Stomach smooth muscle (tissue), 2 donors: ENCODE data around the gene DACH1.

Experiments
- H3K27ac ChIP-seq: one replicate; pipeline ENCODE4 v1.7.0; 2013; ENCODE audit warnings: mild to moderate bottlenecking, low read length, inconsistent platforms
- H3K27me3 ChIP-seq, 2 donors: one replicate each; pipeline ENCODE4 v1.7.0; 2013; ENCODE audit warnings: low read length in 2 of 2; ENCODE audit not compliant: insufficient read depth in 2 of 2, control insufficient read depth in 1 of 2
- H3K36me3 ChIP-seq, 2 donors: one replicate each; pipeline ENCODE4 v1.7.0; 2013; ENCODE audit warnings: low read length in 2 of 2; ENCODE audit not compliant: control insufficient read depth in 2 of 2, insufficient read depth in 2 of 2
- H3K4me1 ChIP-seq: one replicate; pipeline ENCODE4 v1.7.0; 2013; ENCODE audit warnings: low read length; ENCODE audit not compliant: control insufficient read depth, insufficient read depth
- H3K4me3 ChIP-seq, 2 donors: one replicate each; pipeline ENCODE4 v1.7.0; 2013; ENCODE audit warnings: low read length in 2 of 2
- H3K9ac ChIP-seq, 2 donors: one replicate each; pipeline ENCODE4 v1.7.0; 2013; ENCODE audit warnings: low read length in 2 of 2, mild to moderate bottlenecking in 1 of 2
- H3K9me3 ChIP-seq, 2 donors: one replicate each; pipeline ENCODE4 v1.7.0; 2013; ENCODE audit warnings: low read length in 2 of 2; ENCODE audit not compliant: control insufficient read depth in 2 of 2
- donor health status: healthy.
- donor health status: Pancreatic carcinoma.

Gene DACH1

DNA sequence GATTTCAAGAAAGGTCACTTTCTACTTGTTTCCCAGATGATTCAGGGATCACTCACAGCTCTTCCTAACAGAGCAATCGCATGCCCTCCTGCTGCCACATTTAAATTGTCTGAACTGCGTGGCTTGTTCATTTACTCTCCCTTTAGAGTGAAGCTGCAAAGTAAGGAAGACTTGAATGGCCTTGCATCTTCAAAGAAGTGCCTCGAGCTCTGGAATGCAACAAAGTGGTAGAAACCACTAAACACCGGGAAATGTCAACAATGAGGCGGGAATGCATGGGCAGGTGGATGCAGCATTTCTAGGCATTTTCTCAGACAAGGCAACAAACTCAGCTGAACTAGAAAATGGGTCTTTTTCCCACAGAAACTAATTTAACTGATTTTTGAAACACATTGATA lies 10.3 kb upstream of the DACH1 start:
- Histone ChIP-seq H3K27ac (no peak overlapping the region), H3K36me3 (no peaks in the 10 kb centered on the region), H3K4me3 (no peak overlapping the region), H3K9me3 (no peaks in the 10 kb centered on the region), H3K4me1 (no peaks in the 10 kb centered on the region), H3K27me3 (no peaks in the 10 kb centered on the region), H3K9ac (no peak overlapping the region)

DNA sequence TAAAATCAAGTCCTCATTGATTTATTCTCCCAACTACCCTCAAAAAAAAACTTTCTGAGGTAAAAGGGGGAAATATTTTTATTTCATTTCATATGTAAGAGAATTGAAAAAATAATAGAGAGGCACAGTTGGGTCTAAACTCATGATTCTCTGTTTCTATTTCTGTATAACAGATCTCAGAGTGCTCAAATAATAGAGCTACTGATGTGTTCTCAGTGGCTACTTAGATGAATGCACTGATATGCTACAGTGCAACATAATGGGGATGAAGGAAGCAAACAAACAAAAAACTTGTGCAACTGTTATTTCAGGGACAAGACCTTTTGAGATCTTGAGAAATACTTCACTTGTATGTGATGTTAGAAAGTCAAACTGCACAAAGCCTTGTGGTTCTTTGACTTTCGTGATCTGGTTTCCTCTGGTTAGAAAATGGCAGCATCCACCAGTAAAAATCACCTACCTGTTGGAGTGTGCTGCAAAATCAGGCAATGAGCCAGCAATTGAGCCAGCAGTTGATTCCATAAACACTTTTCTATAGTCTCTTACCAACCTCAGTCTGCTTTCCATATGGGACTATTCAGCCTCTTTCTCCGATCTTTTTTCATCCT lies 9.7 kb upstream of the DACH1 start:
- Histone ChIP-seq H3K27ac (no peak overlapping the region), H3K9me3 (no peaks in the 10 kb centered on the region), H3K9ac (no peak overlapping the region), H3K36me3 (no peaks in the 10 kb centered on the region), H3K4me1 (no peaks in the 10 kb centered on the region), H3K27me3 (no peaks in the 10 kb centered on the region), H3K4me3 (no peak overlapping the region)

DNA sequence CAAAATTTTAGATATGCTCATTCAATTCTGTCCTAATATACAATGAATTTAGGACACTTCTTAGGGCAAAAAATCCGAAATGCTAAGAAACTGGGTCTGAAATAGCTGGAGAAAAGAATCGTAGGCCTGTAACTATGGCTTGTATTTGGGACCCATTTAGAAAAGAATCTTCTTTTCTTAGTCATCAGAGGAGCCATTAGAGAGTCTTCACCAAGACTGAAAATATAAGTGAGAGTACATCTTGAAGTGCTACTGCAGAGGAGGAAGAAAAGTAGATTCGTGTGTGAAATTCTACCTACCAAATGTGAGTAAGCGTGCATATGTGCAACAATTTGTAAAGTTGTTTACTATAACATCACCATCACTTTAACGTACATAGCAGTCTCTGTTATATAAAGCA lies 8.8 kb upstream of the DACH1 start:
- no peak overlapping the region for H3K27ac ChIP-seq
- H3K9ac ChIP-seq: no peak overlapping the region
- H3K27me3 ChIP-seq: no peaks in the 10 kb centered on the region
- H3K36me3 ChIP-seq: no peaks in the 10 kb centered on the region
- no peak overlapping the region for H3K4me3 ChIP-seq
- no peaks in the 10 kb centered on the region for H3K9me3 ChIP-seq
- H3K4me1 ChIP-seq: no peaks in the 10 kb centered on the region

DNA sequence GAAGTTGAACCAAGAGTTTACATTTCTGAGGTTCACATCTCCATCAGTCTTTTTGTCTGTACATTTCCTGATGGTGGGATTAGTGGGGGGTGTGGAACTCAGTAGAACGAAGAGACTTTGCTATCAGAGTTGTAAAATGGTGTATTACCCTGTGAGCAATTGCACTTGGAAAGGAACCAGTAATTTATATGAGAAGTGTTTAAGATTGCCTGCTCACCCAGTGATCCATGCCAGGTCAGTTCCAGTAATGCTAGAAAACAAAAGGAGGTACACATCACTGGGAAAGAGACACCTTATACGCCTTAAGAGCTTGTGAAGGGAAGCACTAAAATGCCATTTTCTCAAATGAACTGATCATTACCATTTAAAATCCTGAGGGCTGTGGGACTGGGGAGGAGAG lies 7.5 kb upstream of the DACH1 start:
- H3K4me1 ChIP-seq: no peaks in the 10 kb centered on the region

DNA sequence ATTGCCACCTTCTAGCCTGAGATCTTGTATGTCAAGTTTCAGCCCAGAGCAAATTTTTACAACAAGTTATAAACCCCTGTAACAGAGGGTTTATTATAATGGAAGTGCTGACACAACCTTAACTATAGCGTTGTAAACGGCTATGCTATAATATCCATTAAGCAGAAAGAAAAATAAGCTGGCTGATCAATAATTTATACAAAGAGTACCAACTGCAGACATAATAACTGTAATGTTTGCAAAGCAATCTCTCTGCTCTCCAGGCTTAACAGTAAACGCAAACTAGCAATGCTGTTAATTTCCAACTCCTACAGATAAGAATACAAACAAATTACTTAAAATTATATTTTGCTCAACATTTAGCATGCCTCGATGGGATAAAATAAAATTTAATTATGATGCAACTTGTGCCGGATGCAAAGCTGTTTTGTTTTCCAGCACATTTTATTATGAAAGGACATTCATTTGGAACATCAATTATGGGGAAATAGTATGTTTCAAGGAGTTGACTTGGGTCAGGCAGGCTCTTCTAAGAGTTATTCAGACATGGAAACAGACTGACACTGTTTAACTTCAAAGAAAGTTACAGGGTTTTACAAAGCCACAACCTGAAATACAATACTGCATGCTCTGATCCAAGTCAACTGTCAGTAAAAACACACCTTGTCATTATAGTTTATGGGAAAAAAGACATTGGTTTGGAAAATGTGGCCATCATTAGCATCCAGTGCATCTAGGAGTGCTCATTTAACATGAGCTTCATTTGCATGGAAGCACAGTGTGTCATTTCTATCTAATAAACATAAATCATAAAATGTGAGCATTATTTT lies 6.6 kb upstream of the DACH1 start:
- no peaks in the 10 kb centered on the region for H3K9me3 ChIP-seq
- no peak overlapping the region for H3K4me3 ChIP-seq
- no peak overlapping the region for H3K9ac ChIP-seq
- H3K36me3 ChIP-seq: no peaks in the 10 kb centered on the region
- H3K4me1 ChIP-seq: no peaks in the 10 kb centered on the region
- no peak overlapping the region for H3K27ac ChIP-seq
- peaks cover 3 to 7% of the 10 kb centered on the region in 2 donors for H3K27me3 ChIP-seq

More for the DNA sequence above, 7.5 kb upstream of the DACH1 start:
- Histone ChIP-seq H3K36me3 (no peaks in the 10 kb centered on the region), H3K9me3 (no peaks in the 10 kb centered on the region), H3K27ac (no peak overlapping the region), H3K27me3 (peaks cover 0 to 3% of the 10 kb centered on the region in 2 donors), H3K4me3 (no peak overlapping the region), H3K9ac (no peak overlapping the region)

DNA sequence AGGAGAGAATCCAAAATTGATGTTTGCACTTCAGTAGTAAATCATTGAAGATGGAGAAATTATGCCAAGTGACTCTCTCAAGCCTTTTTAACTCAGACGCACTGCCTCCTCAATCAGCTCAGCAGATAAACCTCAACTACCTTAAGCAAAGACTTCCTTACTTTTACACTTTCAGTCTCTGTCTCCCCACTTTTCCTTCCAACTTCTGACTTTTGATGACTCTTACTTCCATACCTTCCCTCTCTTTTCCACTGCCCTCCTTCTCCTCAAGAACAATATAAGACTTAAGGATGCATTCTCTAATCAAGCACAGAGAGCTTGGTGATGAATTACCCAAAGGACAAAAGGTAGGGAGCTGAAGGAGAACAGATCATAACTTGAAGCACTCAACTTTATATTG lies 4.8 kb upstream of the DACH1 start:
- Histone ChIP-seq H3K27ac (no peak overlapping the region), H3K27me3 (peaks cover 3 to 7% of the 10 kb centered on the region in 2 donors), H3K4me3 (no peak overlapping the region), H3K36me3 (no peaks in the 10 kb centered on the region), H3K4me1 (no peaks in the 10 kb centered on the region), H3K9ac (no peak overlapping the region), H3K9me3 (no peaks in the 10 kb centered on the region)

DNA sequence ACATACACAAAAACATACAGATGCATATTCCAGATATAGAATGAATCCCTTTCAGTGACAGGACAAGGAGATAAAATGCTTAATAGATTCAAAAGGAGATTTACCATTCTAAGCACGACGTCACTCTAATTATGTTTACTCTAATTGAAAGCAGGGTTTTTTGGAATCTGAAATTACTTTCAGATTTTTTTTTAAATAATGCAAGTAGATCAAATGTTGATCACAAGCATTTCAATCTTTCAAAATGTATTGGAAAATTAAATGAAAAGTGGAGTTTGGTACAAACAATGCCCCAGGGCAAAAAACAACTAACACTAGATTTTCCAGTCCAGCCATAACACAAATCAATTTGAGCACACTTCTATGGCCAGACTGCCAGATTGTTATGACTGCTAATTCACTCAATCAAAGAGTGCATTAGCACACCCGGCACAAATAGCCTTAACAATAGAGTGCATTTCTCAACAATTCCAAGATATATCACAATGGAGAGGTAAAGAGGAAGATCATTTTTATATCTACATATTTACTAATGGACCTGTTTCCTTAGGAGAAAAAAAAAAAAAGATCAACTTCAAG lies 4.3 kb upstream of the DACH1 start:
- no peak overlapping the region for H3K4me3 ChIP-seq
- H3K4me1 ChIP-seq: no peaks in the 10 kb centered on the region
- H3K9ac ChIP-seq: no peak overlapping the region
- H3K27ac ChIP-seq: no peak overlapping the region
- no peaks in the 10 kb centered on the region for H3K9me3 ChIP-seq
- H3K27me3 ChIP-seq: peaks cover 3 to 7% of the 10 kb centered on the region in 2 donors
- H3K36me3 ChIP-seq: no peaks in the 10 kb centered on the region

DNA sequence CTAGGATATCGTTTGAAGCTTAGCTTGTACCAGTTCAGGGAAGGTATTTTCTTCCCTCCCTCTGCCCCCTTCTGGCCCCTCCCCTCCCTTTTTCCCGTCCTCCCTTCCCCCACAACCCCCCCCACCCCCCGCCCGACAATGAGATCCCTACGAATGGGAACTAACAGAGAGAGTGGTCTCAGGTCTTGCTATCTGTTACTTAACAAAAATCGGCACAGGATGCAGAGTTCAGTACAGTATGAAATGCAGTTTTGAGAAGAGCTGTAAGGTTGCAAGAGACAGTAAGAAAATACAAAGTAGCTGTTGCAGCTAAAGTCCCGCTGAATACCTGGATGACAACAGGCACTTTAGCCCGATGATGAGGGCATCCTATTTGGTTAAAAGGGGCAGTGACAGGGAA lies 3.1 kb upstream of the DACH1 start:
- peaks cover 4 to 15% of the 10 kb centered on the region in 2 donors for H3K27me3 ChIP-seq

DNA sequence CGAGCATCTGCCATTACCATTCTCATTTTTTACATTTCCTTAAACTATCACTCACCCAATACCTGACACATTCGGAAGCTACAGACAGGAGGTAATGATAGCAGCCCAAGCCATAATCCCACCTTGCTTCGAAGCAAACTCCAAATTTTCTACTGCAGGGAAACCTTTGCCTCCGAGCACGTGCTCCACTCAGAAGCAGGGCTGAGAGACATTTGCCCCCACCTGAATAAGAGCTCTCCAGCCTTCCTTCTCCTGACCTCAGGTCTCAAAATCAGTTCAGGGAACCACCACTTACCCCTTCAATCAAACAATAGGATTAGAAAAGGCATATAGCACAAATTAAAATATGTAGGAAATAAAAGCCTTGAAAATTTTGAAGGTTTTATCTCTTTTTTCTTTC lies 2.3 kb upstream of the DACH1 start:
- Histone ChIP-seq H3K27ac (no peak overlapping the region), H3K4me3 (no peak overlapping the region), H3K36me3 (no peaks in the 10 kb centered on the region), H3K9ac (no peak overlapping the region), H3K27me3 (peaks cover 11 to 21% of the 10 kb centered on the region in 2 donors), H3K4me1 (peaks cover 12% of the 10 kb centered on the region), H3K9me3 (no peaks in the 10 kb centered on the region)

More for the DNA sequence above, 3.1 kb upstream of the DACH1 start:
- no peaks in the 10 kb centered on the region for H3K9me3 ChIP-seq
- peaks cover 7% of the 10 kb centered on the region for H3K4me1 ChIP-seq
- H3K9ac ChIP-seq: no peak overlapping the region
- no peak overlapping the region for H3K4me3 ChIP-seq
- H3K36me3 ChIP-seq: no peaks in the 10 kb centered on the region
- no peak overlapping the region for H3K27ac ChIP-seq

DNA sequence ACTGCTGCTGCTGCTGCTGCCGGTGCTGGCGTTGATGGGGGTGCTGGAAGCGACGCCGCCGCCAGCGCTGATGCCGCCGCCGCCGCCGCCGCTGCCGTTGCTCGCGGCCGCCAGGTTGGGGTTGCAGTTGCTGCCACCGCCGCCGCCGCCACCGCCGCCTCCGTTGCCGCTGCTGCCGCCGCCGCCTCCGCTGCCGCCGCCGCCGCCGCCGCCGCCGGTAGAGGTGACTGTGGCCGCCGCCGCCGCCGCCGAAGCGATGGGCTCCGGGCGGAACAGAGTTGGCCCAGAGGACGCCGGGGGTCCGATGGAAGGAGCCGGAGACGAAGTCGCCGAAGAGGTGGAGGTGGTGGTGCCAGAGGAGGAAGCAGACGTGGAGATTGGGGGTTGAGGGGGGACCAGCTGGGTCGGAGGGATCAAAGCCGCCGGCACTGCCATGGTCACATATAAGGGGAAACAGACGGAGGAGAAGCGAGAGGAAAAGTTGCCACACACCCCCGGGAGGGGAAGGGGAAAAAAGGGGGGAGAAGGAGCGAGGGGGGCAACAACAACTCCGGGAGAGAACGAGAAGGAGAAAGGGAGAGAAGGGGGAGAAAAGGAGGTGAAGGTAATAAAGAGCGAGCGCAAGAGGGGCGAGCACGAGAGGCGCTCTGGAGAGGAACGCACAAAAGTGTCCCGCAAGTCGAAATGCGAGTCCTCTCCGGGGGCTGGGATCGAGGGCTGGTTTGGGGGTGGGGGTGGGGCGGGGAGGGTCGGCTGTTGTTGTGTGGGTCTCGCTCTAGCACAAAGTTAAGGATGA lies 471 bp downstream of the DACH1 start:
- Histone ChIP-seq H3K9ac (no peak overlapping the region), H3K36me3 (no peaks in the 10 kb centered on the region), H3K4me1 (peaks cover 12% of the 10 kb centered on the region), H3K27me3 (peaks cover 11 to 31% of the 10 kb centered on the region in 2 donors), H3K9me3 (no peaks in the 10 kb centered on the region), H3K4me3 (peak overlapping the region; percentile 72 to 82), H3K27ac (no peak overlapping the region)
